MV-4-11 (cell line): ENCODE results near the gene CLSTN2.
A peak's percentile ranks its signal among the peaks of the same experiment; 100 is the strongest.

Experiments
- DNase-seq: peaks from one replicate; lab custom pipeline; 2025; lab: John Stamatoyannopoulos, UW

The CLSTN2 gene

GRCh38 chr3:140453750-140454149, 518.8 kb downstream of the CLSTN2 start:
- no peak for DNase-seq

GRCh38 chr3:140455521-140456214, 520.7 kb downstream of the CLSTN2 start:
- no peak for DNase-seq

GRCh38 chr3:140456974-140457373, 522.0 kb downstream of the CLSTN2 start:
- DNase-seq: no peak

GRCh38 chr3:140459462-140459861, 524.5 kb downstream of the CLSTN2 start:
- no peak for DNase-seq

GRCh38 chr3:140461250-140461649, 526.3 kb downstream of the CLSTN2 start:
- DNase-seq: no peak

GRCh38 chr3:140463355-140463754, 528.4 kb downstream of the CLSTN2 start:
- no peak for DNase-seq

- no peak for DNase-seq
These were observed 531.0 kb downstream of the CLSTN2 start for GRCh38 chr3:140465988-140466387.

GRCh38 chr3:140466535-140466934, 531.5 kb downstream of the CLSTN2 start:
- DNase-seq: no peak

GRCh38 chr3:140467104-140467577, 532.2 kb downstream of the CLSTN2 start:
- no peak for DNase-seq

GRCh38 chr3:140467796-140468315, 532.9 kb downstream of the CLSTN2 start:
- no peak for DNase-seq

GRCh38 chr3:140468407-140468806, 533.4 kb downstream of the CLSTN2 start:
- peak; percentile 3 for DNase-seq

GRCh38 chr3:140469491-140469890, 534.5 kb downstream of the CLSTN2 start:
- DNase-seq: no peak

GRCh38 chr3:140470211-140470610, 535.2 kb downstream of the CLSTN2 start:
- no peak for DNase-seq

GRCh38 chr3:140470962-140471361, 536.0 kb downstream of the CLSTN2 start:
- DNase-seq: no peak

- no peak for DNase-seq
These were observed 537.5 kb downstream of the CLSTN2 start for GRCh38 chr3:140472306-140473020.

- no peak for DNase-seq
These were observed 552.6 kb downstream of the CLSTN2 start for GRCh38 chr3:140487566-140487965.

- DNase-seq: no peak
These were observed 558.3 kb downstream of the CLSTN2 start for GRCh38 chr3:140493271-140493670.

- DNase-seq: no peak
These were observed 560.0 kb downstream of the CLSTN2 start for GRCh38 chr3:140494970-140495369.

GRCh38 chr3:140497331-140497730, 562.3 kb downstream of the CLSTN2 start:
- DNase-seq: no peak

- DNase-seq: no peak
These were observed 564.3 kb downstream of the CLSTN2 start for GRCh38 chr3:140499114-140499757.

- no peak for DNase-seq
These were observed 565.5 kb downstream of the CLSTN2 start for GRCh38 chr3:140500473-140500872.

- peak; percentile 27 for DNase-seq
These were observed 566.2 kb downstream of the CLSTN2 start for GRCh38 chr3:140501061-140501769.
